HFF-Myc (cell line): Measurements from ENCODE around the gene ZNF827.

ENCODE experiments used
- DNase-seq: peaks from one replicate; pipeline ENCODE4 v3.0.0-alpha.2; 2011; ENCODE audit warnings: low read depth; ENCODE audit errors: extremely low read depth
- H3K4me3 ChIP-seq: replicated peaks from 2 replicates; pipeline ENCODE4 v1.5.1; 2011; ENCODE audit warnings: low read depth, mild to moderate bottlenecking, control low read depth, low read length
- TF ChIP-seq, protein P1 (sequence below): IDR thresholded peaks from 2 replicates; pipeline ENCODE4 v1.5.1; 2012; ENCODE audit warnings: mild to moderate bottlenecking, low read depth, low read length, control low read depth; ENCODE audit errors: missing control alignments

ZNF827 gene

DNA sequence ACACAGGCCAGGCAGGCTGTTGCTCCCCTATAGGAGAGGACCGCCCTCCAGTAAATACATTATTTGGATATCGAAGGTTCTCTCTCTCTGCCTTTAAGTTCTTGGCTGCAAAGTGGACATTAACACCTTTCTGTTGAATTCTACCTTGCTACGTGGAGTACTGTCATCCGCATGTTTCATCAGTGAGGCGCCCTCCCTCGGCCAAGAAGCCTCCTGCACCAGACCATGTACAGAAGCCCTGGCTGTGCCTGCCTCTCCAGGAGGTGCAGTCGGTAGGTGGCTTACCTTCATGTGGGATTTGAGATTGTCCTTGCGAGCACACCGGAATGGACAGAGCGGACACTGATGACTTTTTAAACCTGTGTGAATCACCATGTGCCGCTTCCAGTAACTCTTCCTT lies 46.7 kb downstream of the ZNF827 start:
- no peak overlapping the region for H3K4me3 ChIP-seq
- DNase-seq: no peak
- TF ChIP-seq, protein P1, sequence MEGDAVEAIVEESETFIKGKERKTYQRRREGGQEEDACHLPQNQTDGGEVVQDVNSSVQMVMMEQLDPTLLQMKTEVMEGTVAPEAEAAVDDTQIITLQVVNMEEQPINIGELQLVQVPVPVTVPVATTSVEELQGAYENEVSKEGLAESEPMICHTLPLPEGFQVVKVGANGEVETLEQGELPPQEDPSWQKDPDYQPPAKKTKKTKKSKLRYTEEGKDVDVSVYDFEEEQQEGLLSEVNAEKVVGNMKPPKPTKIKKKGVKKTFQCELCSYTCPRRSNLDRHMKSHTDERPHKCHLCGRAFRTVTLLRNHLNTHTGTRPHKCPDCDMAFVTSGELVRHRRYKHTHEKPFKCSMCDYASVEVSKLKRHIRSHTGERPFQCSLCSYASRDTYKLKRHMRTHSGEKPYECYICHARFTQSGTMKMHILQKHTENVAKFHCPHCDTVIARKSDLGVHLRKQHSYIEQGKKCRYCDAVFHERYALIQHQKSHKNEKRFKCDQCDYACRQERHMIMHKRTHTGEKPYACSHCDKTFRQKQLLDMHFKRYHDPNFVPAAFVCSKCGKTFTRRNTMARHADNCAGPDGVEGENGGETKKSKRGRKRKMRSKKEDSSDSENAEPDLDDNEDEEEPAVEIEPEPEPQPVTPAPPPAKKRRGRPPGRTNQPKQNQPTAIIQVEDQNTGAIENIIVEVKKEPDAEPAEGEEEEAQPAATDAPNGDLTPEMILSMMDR: no peak

DNA sequence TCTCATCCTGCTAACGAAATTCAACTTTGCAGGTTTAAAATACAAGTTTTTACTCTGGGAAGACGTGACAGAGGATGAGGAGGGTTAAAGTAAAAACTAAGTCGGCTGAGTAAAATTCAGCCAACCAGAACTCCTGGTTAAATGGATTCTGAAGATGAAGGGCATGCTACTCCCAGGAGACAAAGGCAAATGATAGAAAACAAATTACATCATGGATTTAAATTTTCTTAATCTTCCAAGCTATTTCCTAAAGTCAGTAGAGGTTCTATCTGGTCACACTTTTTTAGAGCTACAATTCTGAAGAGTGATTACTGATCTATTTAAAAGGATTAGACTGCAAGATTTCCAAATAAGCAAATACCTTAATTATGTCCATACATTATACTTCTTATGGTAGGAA lies 47.9 kb downstream of the ZNF827 start:
- DNase-seq: no peak
- TF ChIP-seq, protein P1: no peak
- no peak overlapping the region for H3K4me3 ChIP-seq

DNA sequence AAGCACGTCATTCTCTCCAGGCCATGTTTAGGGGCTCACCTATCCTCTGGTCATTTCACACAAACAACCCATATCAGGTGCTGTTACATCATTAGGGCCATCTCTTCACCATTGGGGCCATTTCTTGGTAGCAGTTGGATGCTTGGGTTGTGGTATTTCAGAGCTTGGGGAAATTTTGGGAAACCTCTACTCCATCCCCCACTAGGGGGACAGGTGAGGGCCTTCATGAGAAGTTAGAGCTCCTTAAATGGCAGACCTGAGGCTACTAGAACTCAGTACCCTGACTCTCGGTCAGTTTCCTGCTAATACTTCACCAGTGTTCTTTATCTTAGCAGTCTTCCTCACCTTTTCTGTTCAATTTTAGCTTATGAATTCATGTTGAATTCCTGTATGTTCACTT lies 50.2 kb downstream of the ZNF827 start:
- no peak overlapping the region for H3K4me3 ChIP-seq
- no peak for DNase-seq

DNA sequence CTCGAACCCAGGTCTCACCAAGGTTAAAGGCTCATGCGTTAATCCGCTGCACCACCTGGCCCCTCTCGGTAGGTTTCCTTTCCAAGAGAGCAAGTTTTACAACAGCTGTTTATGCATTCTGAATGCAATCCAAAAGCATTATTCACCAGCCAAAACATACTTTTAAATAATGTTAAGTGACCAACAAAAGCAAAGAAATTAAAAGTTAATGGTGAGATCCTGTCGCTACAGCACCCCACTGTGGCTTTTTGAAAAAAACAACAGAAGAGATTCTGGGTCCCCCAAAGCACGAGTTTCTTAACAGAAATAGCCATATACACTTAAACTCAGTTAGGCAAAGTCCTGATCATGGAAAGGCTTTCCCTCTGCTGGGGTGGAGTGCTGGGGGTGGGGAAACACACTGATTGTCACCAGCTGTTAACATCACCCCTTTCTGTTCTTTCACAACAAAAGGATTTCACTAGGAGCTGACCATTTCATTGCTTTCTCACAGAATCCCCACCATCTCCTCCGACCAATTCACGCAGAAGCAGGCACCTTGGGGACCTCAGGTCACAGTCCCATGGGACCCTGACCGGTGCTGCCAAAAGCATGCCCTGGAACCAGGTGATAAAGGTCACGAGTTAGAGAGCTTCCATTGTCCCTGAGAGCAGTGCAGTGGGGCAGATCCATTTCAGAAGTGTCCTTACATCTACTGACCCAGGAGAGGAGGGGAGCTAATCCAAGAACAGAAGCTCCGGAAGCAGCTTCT lies 51.2 kb downstream of the ZNF827 start:
- no peak overlapping the region for H3K4me3 ChIP-seq
- DNase-seq: peak; percentile 33
- TF ChIP-seq, protein P1: peak; percentile 5

More for the DNA sequence above, 50.2 kb downstream of the ZNF827 start:
- TF ChIP-seq, protein P1: peak; percentile 7

DNA sequence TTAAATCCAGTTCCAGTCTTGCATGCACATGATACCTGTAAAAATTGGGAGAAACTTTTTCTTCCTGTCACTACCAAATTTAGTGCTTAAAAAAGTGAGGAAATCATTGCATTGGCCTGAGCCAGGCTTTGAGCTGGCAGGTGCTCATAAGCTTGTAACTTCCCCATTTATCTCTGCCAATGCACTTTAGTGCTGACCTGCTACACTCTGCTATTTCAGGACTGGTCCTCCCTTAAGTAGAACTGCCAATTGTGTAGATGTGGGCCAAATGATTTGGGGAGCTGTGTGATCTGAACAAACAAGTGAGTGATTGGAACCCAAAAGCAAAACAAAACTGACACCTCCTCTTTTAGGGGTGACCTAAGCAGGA lies 51.8 kb downstream of the ZNF827 start:
- TF ChIP-seq, protein P1: no peak
- DNase-seq: no peak
- H3K4me3 ChIP-seq: no peak overlapping the region

DNA sequence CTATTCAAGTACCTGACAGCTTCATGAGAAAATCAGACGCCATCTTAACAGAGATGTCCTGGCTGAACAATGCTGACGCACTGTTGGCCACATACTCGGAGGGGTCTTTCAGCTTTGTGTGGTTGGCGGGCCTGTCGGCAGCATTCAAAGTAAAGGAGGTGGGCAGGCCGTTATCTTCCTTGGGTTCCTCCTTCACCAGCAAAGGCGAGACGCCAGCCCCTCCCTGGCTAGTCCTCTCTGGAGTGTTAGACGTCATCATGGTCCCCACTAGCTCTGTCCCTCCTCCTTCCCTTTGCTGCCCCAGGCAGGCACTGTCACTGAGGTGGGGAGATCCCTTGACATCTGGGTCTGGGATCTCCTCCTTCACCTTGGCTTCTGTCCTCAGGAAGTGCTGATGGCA lies 53.0 kb downstream of the ZNF827 start:
- H3K4me3 ChIP-seq: no peak overlapping the region
- no peak for DNase-seq
- TF ChIP-seq, protein P1: no peak

DNA sequence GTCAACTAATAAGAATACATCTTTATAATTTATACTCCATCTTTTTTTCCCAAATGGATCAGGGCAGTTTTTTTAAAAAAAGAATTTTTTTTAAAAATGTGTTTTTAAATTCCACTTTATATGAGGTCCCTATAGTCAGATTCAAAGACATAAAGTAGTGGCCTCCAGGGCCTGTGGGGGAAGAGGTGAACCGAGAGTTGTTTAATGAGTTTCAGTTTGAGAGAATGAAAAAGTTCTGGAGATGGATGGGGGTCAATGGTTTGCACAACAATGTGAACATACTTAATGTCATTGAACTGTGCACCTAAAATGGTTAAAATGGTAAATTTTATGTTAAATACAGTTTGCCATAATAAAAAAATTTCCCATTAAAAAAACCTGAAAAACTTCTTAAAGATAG lies 53.8 kb downstream of the ZNF827 start:
- H3K4me3 ChIP-seq: no peak overlapping the region
- TF ChIP-seq, protein P1: no peak
- no peak for DNase-seq
